GM19043 (cell line): ENCODE data around the gene PLEKHH1.
A peak's percentile ranks its signal among the peaks of the same experiment; 100 is the strongest.
"Not testable (repeated sequence)": the region's sequence is repeated elsewhere in the genome, so short reads cannot be mapped to it uniquely, and the experiment has no call there.

ENCODE experiments used
- ATAC-seq: cut with Tn5 transposase; IDR thresholded peaks from one replicate; pipeline ENCODE4 v1.9.1; 2021; ENCODE audit warnings: low read depth; ENCODE audit not compliant: unreplicated experiment

Gene PLEKHH1

GRCh38 chr14:67579636-67580035 is 46.5 kb downstream of the PLEKHH1 start:
- no peak for ATAC-seq

GRCh38 chr14:67580336-67581171 is 47.5 kb downstream of the PLEKHH1 start:
- no peak for ATAC-seq

GRCh38 chr14:67581643-67582042 is 48.6 kb downstream of the PLEKHH1 start:
- ATAC-seq = no peak

GRCh38 chr14:67582061-67582460 is 49.0 kb downstream of the PLEKHH1 start:
- no peak for ATAC-seq

DNA sequence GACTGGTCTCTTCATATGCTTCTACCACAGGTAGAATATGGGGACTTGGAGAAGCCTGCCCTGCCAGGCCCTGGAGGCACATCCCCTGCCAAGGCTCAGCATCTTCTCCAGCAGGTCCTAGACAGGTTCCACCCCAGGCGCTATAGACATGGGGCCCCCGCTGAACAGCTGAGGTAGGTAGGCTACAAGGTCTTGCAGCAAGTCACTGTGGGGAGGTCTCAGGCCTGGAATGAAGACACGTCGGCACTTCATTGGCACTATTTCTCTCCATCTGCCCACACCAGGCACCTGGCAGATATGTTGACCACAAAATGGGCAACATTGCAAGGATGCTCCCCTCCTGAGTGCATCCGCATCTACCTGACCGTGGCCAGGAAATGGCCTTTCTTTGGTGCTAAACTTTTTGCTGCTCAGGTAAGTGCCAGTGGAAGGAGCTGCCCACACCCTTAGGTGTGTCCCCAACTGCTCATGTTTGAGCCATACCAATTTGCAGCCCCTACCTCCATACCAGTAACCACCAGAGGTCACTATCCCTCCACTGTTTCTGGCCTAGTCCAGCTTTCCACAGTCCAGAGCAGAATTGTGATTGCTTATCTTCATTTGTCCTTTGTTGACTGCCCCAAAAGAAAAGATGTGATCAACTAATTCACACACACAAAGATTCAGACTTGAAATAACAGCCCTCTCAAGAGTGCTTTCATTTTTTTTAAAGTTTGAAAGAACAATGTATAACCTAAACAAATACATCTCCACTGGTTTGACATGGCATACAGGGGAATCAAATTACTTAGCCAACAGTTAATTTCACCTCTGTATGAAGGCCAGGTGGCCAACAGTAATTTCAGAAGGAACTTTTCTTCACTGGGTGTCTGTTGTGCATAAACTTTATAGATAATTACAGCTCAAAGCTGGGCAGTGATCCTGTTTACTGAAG is 50.9 kb downstream of the PLEKHH1 start:
- ATAC-seq = peak; percentile 57

DNA sequence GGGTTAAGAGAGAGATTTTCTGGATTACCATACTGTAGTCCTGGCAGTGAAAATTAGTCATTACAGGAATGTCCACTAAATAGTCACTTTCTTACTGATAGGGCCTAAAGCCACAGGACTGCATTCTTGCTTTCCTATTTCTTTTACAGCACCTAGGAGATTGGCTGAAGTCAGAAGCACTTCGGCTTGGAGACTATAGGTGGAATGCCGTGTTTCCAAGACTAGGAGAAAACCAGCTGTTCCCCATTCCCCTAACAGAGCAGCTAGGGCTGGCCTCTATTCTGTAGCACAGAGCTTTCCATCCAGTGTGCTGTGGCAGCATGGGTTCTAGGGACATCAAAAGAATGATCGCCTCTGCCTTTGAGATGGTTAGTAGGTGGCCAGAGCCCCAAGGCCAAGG is 51.9 kb downstream of the PLEKHH1 start:
- ATAC-seq = no peak

- ATAC-seq = no peak
These were observed 53.3 kb downstream of the PLEKHH1 start for GRCh38 chr14:67586369-67586768.

GRCh38 chr14:67589204-67589770 is 56.2 kb downstream of the PLEKHH1 start:
- no peak for ATAC-seq

DNA sequence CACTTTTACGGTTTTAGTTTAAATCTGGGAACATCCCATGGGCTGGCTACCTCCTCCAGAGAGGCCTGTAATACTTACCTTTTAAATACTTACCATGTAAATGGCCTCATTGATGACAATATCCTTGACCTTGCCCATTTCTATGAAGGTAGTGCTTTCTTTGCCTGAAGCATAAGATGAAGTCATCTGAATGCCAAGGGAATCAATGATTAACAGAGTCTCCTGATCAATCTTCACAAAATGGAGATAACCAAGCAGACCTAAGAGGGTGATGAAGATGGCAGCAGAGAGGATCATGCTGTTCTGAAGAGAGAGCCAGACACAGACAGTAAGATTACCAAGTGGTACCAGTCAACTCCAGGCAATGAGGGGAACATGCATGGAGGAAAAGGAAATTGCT is 60.6 kb downstream of the PLEKHH1 start:
- ATAC-seq = not testable (repeated sequence)

- ATAC-seq = no peak
These were observed 62.3 kb downstream of the PLEKHH1 start for GRCh38 chr14:67595392-67595791.

DNA sequence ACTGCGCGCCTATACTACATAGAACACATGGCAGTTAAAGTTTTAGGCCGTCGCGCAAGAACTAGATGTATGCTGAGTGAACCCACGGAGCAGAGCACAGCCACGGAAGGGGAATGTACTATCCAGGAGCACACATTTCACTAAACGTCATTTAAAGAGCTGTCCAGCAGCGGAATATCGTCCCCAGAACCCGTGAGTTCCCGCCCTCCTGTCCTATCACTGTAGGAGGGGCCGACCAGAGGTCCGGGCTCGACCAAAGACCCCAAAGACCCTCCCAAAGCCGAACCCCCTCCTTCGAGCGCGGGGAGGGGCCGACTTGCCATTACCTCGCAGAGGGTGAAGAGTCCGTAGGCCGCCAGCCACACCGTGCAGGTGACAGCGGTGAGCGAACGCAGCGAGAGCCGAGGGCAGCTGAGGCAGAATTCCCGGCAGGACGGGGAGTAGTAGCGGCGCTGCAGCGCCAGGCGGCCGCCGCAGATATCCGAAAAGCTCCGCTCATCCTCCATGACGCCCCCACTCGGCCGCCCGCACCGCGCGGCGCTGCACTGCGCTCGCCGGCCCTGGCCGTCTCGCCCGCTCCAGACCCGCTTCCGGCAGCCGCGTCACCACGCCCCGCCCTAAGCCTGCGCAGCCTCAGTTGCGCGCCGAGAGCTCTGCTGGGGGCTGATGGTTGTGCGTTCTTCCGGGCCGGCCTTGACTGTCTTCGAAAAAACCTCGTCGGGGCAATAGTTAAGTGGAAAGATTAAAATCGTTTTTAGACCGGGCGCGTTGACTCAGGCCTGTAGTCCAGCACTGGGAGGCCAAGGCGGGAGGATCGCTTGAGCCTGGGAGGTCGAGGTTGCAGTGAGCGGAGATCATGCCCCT is 66.8 kb downstream of the PLEKHH1 start, which contains the start of gene PIGH:
PIGH (minus strand) TSS at position 571 of the 864 bp plus-strand sequence; CDS start at position 506, 65 bp downstream.
- ATAC-seq = peak; percentile 90

- not testable (repeated sequence) for ATAC-seq
These were observed 67.5 kb downstream of the PLEKHH1 start for GRCh38 chr14:67600562-67600974.

- no peak for ATAC-seq
These were observed 69.0 kb downstream of the PLEKHH1 start for GRCh38 chr14:67602076-67602475.

DNA sequence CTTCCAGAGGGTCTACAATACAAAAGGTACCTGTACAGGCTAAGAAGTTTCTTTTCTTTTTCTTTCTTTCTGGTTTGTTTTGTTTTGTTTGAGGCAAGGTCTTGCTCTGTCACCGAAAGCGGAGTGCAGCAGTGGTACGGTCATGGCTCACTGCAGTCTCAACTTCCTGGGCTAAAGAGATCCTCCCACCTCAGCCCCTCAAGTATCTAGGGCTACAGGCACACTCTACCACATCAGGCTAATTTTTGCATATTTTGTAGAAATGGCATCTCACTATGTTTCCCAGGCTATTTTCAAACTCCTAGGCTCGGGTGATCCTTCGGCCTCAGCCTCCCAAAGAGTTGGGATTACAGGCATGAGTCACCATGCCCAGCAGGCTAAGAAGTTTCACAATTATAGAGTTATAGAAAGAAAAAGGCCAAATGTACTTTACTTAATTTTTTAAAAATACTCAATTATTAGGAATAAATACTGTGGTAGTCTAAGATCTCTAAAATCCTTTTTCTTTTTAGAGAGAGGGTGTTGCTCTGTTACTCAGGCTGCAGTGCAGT is 70.0 kb downstream of the PLEKHH1 start:
- peak; percentile 75 for ATAC-seq

- ATAC-seq = no peak
These were observed 74.6 kb downstream of the PLEKHH1 start for GRCh38 chr14:67607646-67608045.

GRCh38 chr14:67609642-67610310 is 76.7 kb downstream of the PLEKHH1 start:
- ATAC-seq = no peak

- no peak for ATAC-seq
These were observed 77.4 kb downstream of the PLEKHH1 start for GRCh38 chr14:67610491-67610890.

GRCh38 chr14:67618617-67619063 is 85.5 kb downstream of the PLEKHH1 start:
- no peak for ATAC-seq
